AML-193 (cell line): ENCODE data around the gene RAD17.

Experiments used
- DNase-seq, 2 experiments: peaks; one replicate each; lab custom pipeline; 2025; lab: John Stamatoyannopoulos, UW

RAD17 gene

DNA sequence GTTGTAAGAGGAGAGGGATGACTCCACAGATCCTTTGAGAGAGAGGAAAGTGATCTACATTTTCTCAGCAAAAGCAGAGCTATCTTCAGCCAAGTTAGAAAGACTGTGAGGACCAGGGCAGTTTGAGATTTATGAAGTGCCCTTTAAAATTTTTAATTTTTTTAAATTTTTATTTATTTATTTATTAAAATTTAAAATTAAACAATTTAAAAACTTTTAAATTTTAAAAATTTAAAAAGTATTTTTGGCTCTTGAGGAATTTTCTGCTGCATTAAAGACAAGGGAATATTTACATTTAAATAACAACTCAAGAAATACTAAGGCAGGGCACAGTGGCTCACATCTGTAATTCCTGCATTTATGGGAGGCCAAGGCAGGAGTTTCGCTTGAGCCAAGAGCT is 92.6 kb downstream of the RAD17 start:
- DNase-seq: no peak
